B cell (primary cell): Measurements from ENCODE around the gene PRDM10.

Experiments
- EZH2 ChIP-seq: IDR thresholded peaks from 2 replicates; pipeline ENCODE4 v1.6.1; 2012; ENCODE audit warnings: borderline replicate concordance, low read depth, mild to moderate bottlenecking, moderate library complexity, low read length; ENCODE audit not compliant: insufficient read depth, poor library complexity, severe bottlenecking
- TF ChIP-seq, protein P1 (sequence below): fragments of 200-600 bp; IDR thresholded peaks from one replicate; pipeline ENCODE4 v1.8.0; 2022; ENCODE audit warnings: antibody characterized with exemption, mild to moderate bottlenecking

DNA sequence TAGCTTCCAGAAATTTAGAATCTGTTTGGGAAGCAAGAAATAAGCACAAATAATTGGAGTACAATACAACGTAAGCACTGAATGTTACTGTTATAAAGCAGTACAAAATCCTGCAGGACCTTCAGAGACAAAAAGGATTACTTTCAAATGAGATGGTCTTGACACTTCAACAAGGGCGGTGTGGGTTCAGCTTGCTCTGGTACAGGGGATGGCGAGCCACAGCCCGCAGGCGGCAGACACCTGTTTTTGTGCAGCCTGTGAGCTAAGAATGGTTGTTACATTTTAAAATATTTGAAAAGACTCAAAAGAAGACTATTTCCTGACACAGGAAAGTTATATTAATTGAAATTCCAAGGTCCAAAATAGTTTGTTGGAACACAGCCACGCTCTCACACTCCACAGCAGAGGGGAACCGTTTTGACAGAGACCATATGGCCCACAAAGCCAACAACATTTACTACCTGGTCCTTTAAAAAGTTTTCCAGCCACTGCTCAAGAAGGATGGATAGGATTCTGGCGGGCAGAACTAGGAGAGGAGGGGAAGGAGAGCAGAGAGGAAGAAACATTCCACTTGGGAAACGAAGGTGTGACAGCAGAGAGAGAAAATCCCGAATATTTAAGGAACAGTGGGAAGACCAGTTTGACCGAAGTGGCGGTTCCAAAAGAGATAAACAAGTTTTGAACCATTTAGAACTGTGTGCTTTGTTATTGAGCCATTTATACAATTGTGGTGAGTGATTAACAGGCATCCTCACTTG, 6.3 kb downstream of the PRDM10 start:
- TF ChIP-seq, protein P1, sequence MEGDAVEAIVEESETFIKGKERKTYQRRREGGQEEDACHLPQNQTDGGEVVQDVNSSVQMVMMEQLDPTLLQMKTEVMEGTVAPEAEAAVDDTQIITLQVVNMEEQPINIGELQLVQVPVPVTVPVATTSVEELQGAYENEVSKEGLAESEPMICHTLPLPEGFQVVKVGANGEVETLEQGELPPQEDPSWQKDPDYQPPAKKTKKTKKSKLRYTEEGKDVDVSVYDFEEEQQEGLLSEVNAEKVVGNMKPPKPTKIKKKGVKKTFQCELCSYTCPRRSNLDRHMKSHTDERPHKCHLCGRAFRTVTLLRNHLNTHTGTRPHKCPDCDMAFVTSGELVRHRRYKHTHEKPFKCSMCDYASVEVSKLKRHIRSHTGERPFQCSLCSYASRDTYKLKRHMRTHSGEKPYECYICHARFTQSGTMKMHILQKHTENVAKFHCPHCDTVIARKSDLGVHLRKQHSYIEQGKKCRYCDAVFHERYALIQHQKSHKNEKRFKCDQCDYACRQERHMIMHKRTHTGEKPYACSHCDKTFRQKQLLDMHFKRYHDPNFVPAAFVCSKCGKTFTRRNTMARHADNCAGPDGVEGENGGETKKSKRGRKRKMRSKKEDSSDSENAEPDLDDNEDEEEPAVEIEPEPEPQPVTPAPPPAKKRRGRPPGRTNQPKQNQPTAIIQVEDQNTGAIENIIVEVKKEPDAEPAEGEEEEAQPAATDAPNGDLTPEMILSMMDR, result no peak
- TF ChIP-seq EZH2, result no peak
